Measurements from ENCODE around the gene CSTPP1. TPM values are rescaled to one million over a fixed set of nuclear protein-coding genes. Genes with fewer than 3 reads are reported as not detected.
"Not testable (repeated sequence)": the region's sequence is repeated elsewhere in the genome, so short reads cannot be mapped to it uniquely, and the experiment has no call there.

CSTPP1 gene
- total RNA-seq, 5 donors from 2014 or later (not counting 1 experiment from before 2014, with no cell fraction given), result 13.3 to 16.9 (median 15.0) TPM

- WGBS (ENCODE audit: insufficient coverage), result 100% methylated on average over 3 of the region's 9 CpGs
- H3K9me3 ChIP-seq; DNase-seq; H3K36me3 Mint-ChIP-seq; H3K36me3 ChIP-seq (ENCODE audit: control insufficient read depth in 2 of 2, extremely low read depth in 1 of 2, insufficient read depth in 1 of 2, low read length in 1 of 2); H3K4me3 Mint-ChIP-seq; ATAC-seq (replicated peaks in 1 of 4); H3K27me3 ChIP-seq (replicated peaks in 1 of 2; ENCODE audit: control insufficient read depth in 2 of 2, extremely low read depth in 1 of 2, insufficient read depth in 2 of 2, low read length in 1 of 2); H3K4me1 ChIP-seq (ENCODE audit: control insufficient read depth in 1 of 2, extremely low read depth in 1 of 2, insufficient read depth in 2 of 2, low read length in 2 of 2); H3K4me1 Mint-ChIP-seq; H3K4me3 ChIP-seq (ENCODE audit: control insufficient read depth in 1 of 2, extremely low read depth in 1 of 2, low read length in 1 of 2); POLR2A ChIA-PET; CTCF ChIA-PET; H3K27me3 Mint-ChIP-seq; H3K27ac ChIP-seq (ENCODE audit: low read length); H3K27ac Mint-ChIP-seq; H3K9me3 Mint-ChIP-seq: not testable (repeated sequence)
These were observed 261.6 kb downstream of the CSTPP1 start for GRCh38 chr11:47198161-47198560.

GRCh38 chr11:47201015-47201414 lies 264.5 kb downstream of the CSTPP1 start:
- H3K27me3 Mint-ChIP-seq, result no peaks in the 10 kb centered on the region
- Histone ChIP-seq H3K9me3 (no peaks in the 10 kb centered on the region), H3K27ac (ENCODE audit: low read length) (no peak overlapping the region), H3K4me1 (ENCODE audit: control insufficient read depth in 1 of 2, extremely low read depth in 1 of 2, insufficient read depth in 2 of 2, low read length in 2 of 2) (no peaks in the 10 kb centered on the region), H3K27me3 (replicated peaks in 1 of 2; ENCODE audit: control insufficient read depth in 2 of 2, extremely low read depth in 1 of 2, insufficient read depth in 2 of 2, low read length in 1 of 2) (peaks cover 0 to 3% of the 10 kb centered on the region in 2 experiments), H3K4me3 (ENCODE audit: control insufficient read depth in 1 of 2, extremely low read depth in 1 of 2, low read length in 1 of 2) (no peak overlapping the region), H3K36me3 (ENCODE audit: control insufficient read depth in 2 of 2, extremely low read depth in 1 of 2, insufficient read depth in 1 of 2, low read length in 1 of 2) (no peaks in the 10 kb centered on the region)
- no peak for ATAC-seq (replicated peaks in 1 of 4)
- CTCF ChIA-PET, result no interaction called here
- POLR2A ChIA-PET, result interaction anchor here in 1 of 2 donors (0.7 kb wide), 1 partner anchor 14 kb away, joined by 4 read pairs; no protein-coding TSS in a partner anchor
- no peaks in the 10 kb centered on the region for H3K9me3 Mint-ChIP-seq
- no peak overlapping the region for H3K4me3 Mint-ChIP-seq
- H3K4me1 Mint-ChIP-seq, result no peaks in the 10 kb centered on the region
- no peak for DNase-seq
- 79% methylated on average over 2 of the region's 4 CpGs for WGBS (ENCODE audit: insufficient coverage)
- no peak overlapping the region for H3K27ac Mint-ChIP-seq
- H3K36me3 Mint-ChIP-seq, result no peaks in the 10 kb centered on the region

DNA sequence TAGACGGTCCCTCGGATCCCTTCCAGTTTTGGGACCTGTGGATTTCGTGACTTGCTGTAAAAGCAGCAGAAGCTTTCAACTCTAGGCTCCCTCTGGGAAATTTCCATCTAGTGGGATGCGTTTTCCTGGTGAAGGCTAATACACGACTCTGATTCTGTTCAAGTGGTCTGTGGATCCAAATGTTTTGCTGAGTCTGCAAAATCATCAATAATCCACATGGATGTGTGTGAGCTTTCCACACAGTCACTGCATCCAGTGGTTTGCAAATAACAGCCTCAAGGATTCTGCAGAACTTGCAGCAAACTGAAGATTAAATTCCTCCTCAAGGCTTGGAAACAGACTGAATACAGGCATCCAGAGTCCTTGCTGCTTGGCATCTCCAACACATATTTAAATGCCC lies 266.0 kb downstream of the CSTPP1 start:
- Mint-ChIP-seq H3K27me3 (no peaks in the 10 kb centered on the region), H3K4me1 (no peaks in the 10 kb centered on the region), H3K9me3 (no peaks in the 10 kb centered on the region), H3K4me3 (no peak overlapping the region), H3K36me3 (no peaks in the 10 kb centered on the region), H3K27ac (no peak overlapping the region)
- Histone ChIP-seq H3K9me3 (no peaks in the 10 kb centered on the region), H3K27me3 (replicated peaks in 1 of 2; ENCODE audit: control insufficient read depth in 2 of 2, extremely low read depth in 1 of 2, insufficient read depth in 2 of 2, low read length in 1 of 2) (peaks cover 0 to 3% of the 10 kb centered on the region in 2 experiments), H3K4me3 (ENCODE audit: control insufficient read depth in 1 of 2, extremely low read depth in 1 of 2, low read length in 1 of 2) (no peak overlapping the region), H3K27ac (ENCODE audit: low read length) (no peak overlapping the region), H3K4me1 (ENCODE audit: control insufficient read depth in 1 of 2, extremely low read depth in 1 of 2, insufficient read depth in 2 of 2, low read length in 2 of 2) (no peaks in the 10 kb centered on the region), H3K36me3 (ENCODE audit: control insufficient read depth in 2 of 2, extremely low read depth in 1 of 2, insufficient read depth in 1 of 2, low read length in 1 of 2) (no peaks in the 10 kb centered on the region)
- ChIA-PET CTCF (no interaction called here), POLR2A (no interaction called here)
- DNase-seq (no peak), ATAC-seq (replicated peaks in 1 of 4) (no peak)
- WGBS (ENCODE audit: insufficient coverage), result 70% methylated on average over 2 of the region's 5 CpGs

DNA sequence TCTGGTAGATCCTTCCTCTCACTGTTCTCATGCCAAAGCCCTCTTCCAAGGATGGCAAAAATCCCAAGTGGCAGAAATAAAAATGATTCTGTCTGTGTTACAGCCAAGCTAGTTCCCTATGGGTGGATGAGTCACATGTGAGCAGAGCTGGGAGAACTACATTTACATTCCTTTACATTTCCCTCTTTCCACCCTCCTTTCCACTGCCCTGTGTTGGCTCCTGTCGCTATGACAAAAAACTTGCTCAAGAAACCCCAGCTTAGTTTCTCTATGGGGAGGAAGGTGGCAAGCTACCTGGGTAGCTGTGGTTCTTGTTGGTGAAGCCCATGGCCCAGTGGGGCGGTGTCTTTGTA lies 268.1 kb downstream of the CSTPP1 start:
- CTCF ChIA-PET, result interaction anchor here in 1 of 2 donors (0.6 kb wide), 1 partner anchor 54 kb away, joined by 3 read pairs; no protein-coding TSS in a partner anchor
- WGBS (ENCODE audit: insufficient coverage), result no CpG with 5 or more reads among the region's 2 CpGs
- Mint-ChIP-seq H3K27ac (no peak overlapping the region), H3K4me1 (no peaks in the 10 kb centered on the region), H3K27me3 (no peaks in the 10 kb centered on the region), H3K4me3 (no peak overlapping the region), H3K36me3 (no peaks in the 10 kb centered on the region), H3K9me3 (no peaks in the 10 kb centered on the region)
- Histone ChIP-seq H3K27ac (ENCODE audit: low read length) (no peak overlapping the region), H3K4me1 (ENCODE audit: control insufficient read depth in 1 of 2, extremely low read depth in 1 of 2, insufficient read depth in 2 of 2, low read length in 2 of 2) (no peaks in the 10 kb centered on the region), H3K4me3 (ENCODE audit: control insufficient read depth in 1 of 2, extremely low read depth in 1 of 2, low read length in 1 of 2) (no peak overlapping the region), H3K36me3 (ENCODE audit: control insufficient read depth in 2 of 2, extremely low read depth in 1 of 2, insufficient read depth in 1 of 2, low read length in 1 of 2) (no peaks in the 10 kb centered on the region), H3K27me3 (replicated peaks in 1 of 2; ENCODE audit: control insufficient read depth in 2 of 2, extremely low read depth in 1 of 2, insufficient read depth in 2 of 2, low read length in 1 of 2) (peaks cover 0 to 3% of the 10 kb centered on the region in 2 experiments), H3K9me3 (no peaks in the 10 kb centered on the region)
- no peak for DNase-seq
- POLR2A ChIA-PET, result interaction anchor here in 1 of 2 donors (0.6 to 0.7 kb wide), 2 partner anchors 10 to 250 kb away, joined by 3 to 5 read pairs; partner anchors contain the start of gene DDB2
- ATAC-seq (replicated peaks in 1 of 4), result no peak

DNA sequence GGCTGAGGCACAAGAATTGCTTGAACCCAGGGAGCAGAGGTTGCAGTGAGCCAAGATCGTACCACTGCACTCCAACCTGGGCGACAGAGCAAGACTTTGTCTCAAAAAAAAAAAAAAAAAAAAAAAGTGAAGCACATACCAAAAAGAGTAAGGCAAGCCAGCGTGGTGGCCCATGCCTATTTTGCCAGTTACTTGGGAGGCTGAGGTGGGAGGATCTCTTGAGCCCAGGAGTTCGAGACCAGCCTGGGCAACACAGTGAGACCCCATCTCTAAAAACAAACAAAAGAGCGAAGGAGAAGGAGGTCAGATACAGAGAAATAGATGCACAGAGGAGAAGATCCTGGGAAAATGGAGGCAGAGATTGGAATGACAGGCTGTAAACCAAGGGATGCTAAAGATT lies 270.0 kb downstream of the CSTPP1 start:
- H3K9me3 ChIP-seq; DNase-seq; H3K36me3 Mint-ChIP-seq; H3K27me3 ChIP-seq (replicated peaks in 1 of 2; ENCODE audit: control insufficient read depth in 2 of 2, extremely low read depth in 1 of 2, insufficient read depth in 2 of 2, low read length in 1 of 2); H3K9me3 Mint-ChIP-seq; H3K27me3 Mint-ChIP-seq; H3K4me1 ChIP-seq (ENCODE audit: control insufficient read depth in 1 of 2, extremely low read depth in 1 of 2, insufficient read depth in 2 of 2, low read length in 2 of 2); H3K4me3 Mint-ChIP-seq; H3K4me3 ChIP-seq (ENCODE audit: control insufficient read depth in 1 of 2, extremely low read depth in 1 of 2, low read length in 1 of 2); H3K27ac Mint-ChIP-seq; ATAC-seq (replicated peaks in 1 of 4); H3K27ac ChIP-seq (ENCODE audit: low read length); H3K36me3 ChIP-seq (ENCODE audit: control insufficient read depth in 2 of 2, extremely low read depth in 1 of 2, insufficient read depth in 1 of 2, low read length in 1 of 2); H3K4me1 Mint-ChIP-seq: not testable (repeated sequence)
- CTCF ChIA-PET, result interaction anchor here in 1 of 2 donors (1.6 kb wide), 1 partner anchor 53 kb away, joined by 4 read pairs; no protein-coding TSS in a partner anchor
- WGBS (ENCODE audit: insufficient coverage), result no CpG with 5 or more reads among the region's 5 CpGs
- POLR2A ChIA-PET, result interaction anchor here in 1 of 2 donors (0.7 kb wide), 1 partner anchor 225 kb away, joined by 4 read pairs; no protein-coding TSS in a partner anchor

DNA sequence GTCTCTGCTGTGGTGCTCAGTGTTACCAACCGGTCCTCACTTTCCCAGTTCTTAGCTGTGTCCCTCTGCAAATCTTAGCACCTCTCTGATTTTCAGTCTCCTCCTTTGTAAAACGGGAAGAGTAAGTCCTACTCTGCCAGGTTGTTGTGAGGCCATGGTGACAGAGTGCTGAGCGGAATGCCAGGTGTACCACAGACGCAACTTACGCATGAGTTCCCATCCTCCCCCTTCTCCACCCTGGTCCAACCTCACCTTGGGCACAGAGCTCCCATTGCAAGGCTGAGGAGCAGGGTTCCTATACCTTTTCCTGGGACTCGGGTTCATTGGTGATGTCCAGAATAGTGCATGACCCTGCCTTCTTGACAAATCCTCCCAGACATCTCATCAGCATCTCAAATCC lies 270.9 kb downstream of the CSTPP1 start:
- no peaks in the 10 kb centered on the region for H3K4me1 Mint-ChIP-seq
- CTCF ChIA-PET, result interaction anchor here (0.6 to 1.6 kb wide), 3 partner anchors 26 to 286 kb away, joined by 3 to 4 read pairs (median 4); no protein-coding TSS in a partner anchor
- WGBS (ENCODE audit: insufficient coverage), result 96% methylated on average over 4 of the region's 6 CpGs

More for the DNA sequence above, 270.9 kb downstream of the CSTPP1 start:
- Mint-ChIP-seq H3K4me3 (no peak overlapping the region), H3K27me3 (no peaks in the 10 kb centered on the region), H3K36me3 (no peaks in the 10 kb centered on the region), H3K27ac (no peak overlapping the region), H3K9me3 (no peaks in the 10 kb centered on the region)
- Histone ChIP-seq H3K9me3 (no peaks in the 10 kb centered on the region), H3K27ac (ENCODE audit: low read length) (no peak overlapping the region), H3K4me3 (ENCODE audit: control insufficient read depth in 1 of 2, extremely low read depth in 1 of 2, low read length in 1 of 2) (no peak overlapping the region), H3K4me1 (ENCODE audit: control insufficient read depth in 1 of 2, extremely low read depth in 1 of 2, insufficient read depth in 2 of 2, low read length in 2 of 2) (no peaks in the 10 kb centered on the region), H3K27me3 (replicated peaks in 1 of 2; ENCODE audit: control insufficient read depth in 2 of 2, extremely low read depth in 1 of 2, insufficient read depth in 2 of 2, low read length in 1 of 2) (peaks cover 0 to 3% of the 10 kb centered on the region in 2 experiments), H3K36me3 (ENCODE audit: control insufficient read depth in 2 of 2, extremely low read depth in 1 of 2, insufficient read depth in 1 of 2, low read length in 1 of 2) (no peaks in the 10 kb centered on the region)
- DNase-seq (no peak), ATAC-seq (replicated peaks in 1 of 4) (no peak)
- POLR2A ChIA-PET, result interaction anchor here in 1 of 2 donors (0.6 kb wide), 1 partner anchor 501 kb away, joined by 3 read pairs; no protein-coding TSS in a partner anchor

Data from T-cell (primary cell).